Measurements from ENCODE around the gene STX16. TPM values are rescaled to one million over a fixed set of nuclear protein-coding genes. Genes with fewer than 3 reads are reported as not detected.

The STX16 gene
- total RNA-seq, 4 donors from 2014 or later: 53.2 to 112 (median 65.8) TPM

DNA sequence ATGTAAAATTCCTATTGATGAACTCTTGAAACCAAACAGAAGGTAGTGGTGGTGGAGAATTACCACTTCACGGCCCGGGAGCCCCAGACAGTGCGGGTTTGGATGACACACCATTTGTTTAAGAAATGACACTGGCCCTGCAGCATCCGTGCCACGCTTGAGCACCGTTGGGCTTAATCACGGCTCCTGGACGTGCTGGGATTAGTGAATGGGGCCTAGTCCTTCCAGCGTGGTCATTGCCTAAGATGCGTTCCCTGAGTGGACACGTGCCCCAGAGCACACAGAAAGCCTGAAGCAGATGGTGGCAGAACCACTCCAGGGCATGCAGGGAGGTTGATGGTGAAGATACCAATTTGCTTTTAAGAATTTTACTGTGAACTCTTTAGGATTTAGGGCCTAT is 14.5 kb downstream of the STX16 start:
- TF ChIP-seq CTCF (IDR thresholded peaks at IDR 0.05; ENCODE audit: low read depth): no peak

DNA sequence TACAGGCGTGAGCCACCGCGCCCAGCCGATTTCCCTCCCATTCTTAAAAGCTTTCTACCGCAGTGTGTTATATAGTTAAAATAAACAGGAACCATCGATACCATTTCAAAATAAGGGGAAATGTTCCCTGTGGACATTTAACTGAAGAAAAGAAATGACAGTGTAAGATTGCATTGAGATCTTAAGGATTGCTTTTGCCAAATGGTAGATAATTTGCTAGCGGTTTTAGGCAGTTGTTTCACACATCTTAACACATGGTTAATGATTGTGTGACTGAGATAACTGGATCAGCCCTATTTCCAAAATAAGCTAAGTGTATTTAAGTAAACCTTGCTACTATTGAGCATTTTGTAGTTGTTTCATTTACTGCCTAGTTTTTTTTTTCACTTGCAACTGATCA is 15.6 kb downstream of the STX16 start:
- no peak for TF ChIP-seq CTCF (IDR thresholded peaks at IDR 0.05; ENCODE audit: low read depth)

DNA sequence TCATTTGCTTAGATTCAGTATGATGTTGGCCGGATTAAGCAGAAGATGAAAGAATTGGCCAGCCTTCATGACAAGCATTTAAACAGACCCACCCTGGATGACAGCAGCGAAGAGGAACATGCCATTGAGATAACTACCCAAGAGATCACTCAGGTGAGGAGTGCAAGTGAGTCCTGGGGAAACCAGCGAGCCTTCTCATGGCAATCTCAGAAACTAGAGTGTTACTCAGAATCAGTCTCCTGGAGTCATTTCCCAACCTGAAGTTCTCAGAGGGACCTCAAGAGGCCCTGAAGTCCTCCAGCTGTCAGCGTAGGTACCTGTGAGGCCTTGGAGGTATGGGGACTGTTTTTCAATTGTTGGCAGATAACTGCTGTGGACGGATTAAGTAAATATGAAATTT is 16.9 kb downstream of the STX16 start:
- no peak for TF ChIP-seq CTCF (IDR thresholded peaks at IDR 0.05; ENCODE audit: low read depth)

GRCh38 chr20:58668901-58669286 is 17.8 kb downstream of the STX16 start:
- no peak for TF ChIP-seq CTCF (IDR thresholded peaks at IDR 0.05; ENCODE audit: low read depth)

DNA sequence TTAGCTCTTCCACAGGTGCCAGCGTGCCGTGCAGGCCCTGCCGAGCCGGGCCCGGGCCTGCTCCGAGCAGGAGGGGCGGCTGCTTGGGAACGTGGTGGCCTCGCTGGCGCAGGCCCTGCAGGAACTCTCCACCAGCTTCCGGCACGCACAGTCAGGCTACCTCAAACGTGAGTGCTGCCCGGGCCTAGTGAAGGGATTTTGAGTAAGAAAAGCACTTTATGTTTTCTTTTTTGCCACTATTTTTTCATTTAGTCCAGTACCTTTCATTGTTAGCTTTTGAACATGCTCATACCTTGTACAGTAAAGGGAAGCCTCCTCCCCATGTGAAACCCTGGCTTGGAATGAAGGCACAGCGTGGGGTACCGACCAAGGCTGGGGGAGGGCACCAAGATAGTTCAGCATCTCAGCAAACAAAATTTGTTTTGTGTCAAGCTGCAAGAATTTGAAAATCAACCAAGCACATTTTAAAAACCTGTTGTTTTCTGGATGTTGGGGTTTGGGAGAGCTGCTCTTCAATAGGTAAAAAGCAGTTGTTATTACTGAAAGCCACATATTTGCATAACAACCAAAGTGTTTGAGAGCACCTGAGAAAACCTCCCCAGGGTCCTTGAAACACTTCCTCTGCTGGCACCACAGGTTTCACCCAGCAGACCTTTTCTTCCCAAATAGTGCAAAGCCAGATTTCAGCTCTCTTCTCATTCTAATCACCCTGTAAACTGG is 18.4 kb downstream of the STX16 start:
- no peak for TF ChIP-seq CTCF (IDR thresholded peaks at IDR 0.05; ENCODE audit: low read depth)

DNA sequence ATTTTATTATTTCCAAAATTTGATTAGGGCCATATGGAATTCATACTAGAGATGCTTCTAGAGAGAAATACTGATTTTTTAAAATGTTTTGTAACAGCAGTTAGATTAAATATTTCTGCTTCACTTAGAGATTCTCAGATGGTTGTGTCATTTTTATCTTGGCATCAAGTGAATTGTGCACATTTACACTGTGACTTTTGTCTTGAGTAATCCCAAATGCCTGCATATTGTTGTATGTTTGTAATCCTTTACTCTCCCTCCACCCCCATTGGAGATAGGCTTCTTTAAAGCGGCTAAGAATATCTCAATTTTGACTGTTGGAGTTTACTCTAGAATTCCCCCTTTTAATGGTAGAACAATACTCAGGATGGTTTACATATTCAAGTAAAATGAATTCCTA is 19.0 kb downstream of the STX16 start:
- no peak for TF ChIP-seq CTCF (IDR thresholded peaks at IDR 0.05; ENCODE audit: low read depth)

GRCh38 chr20:58670659-58671058 is 19.6 kb downstream of the STX16 start:
- TF ChIP-seq CTCF (IDR thresholded peaks at IDR 0.05; ENCODE audit: low read depth): no peak

Data from subcutaneous adipose tissue (tissue), 4 donors.